ENCODE data around the gene RNF2. TPM values are rescaled to one million over a fixed set of nuclear protein-coding genes. Genes with fewer than 3 reads are reported as not detected.

RNF2 gene
- polyA plus RNA-seq, 1 experiment = 49.4 TPM

- no peaks in the 10 kb centered on the region for H3K27me3 ChIP-seq (ENCODE audit: control insufficient read depth, insufficient read depth, low read length)
- ChIA-PET CTCF (interaction anchor here (0.6 to 2.3 kb wide), 3 partner anchors 112 to 242 kb away, joined by 4 to 7 read pairs (median 7); no protein-coding TSS in a partner anchor), POLR2A (interaction anchor here (1.3 kb wide), 1 partner anchor 241 kb away, joined by 3 read pairs; no protein-coding TSS in a partner anchor)
- H3K9me3 ChIP-seq (ENCODE audit: control insufficient read depth, insufficient read depth, low read length) = no peaks in the 10 kb centered on the region; the same call in 1 of the 2 replicates
- H3K4me3 ChIP-seq (ENCODE audit: low read depth, low read length) = peak overlapping the region; percentile 82
- DNase-seq (ENCODE audit: low read depth, low spot score) = no peak
- H3K27ac ChIP-seq (ENCODE audit: low read depth, low read length) = no peak overlapping the region
- no peak for TF ChIP-seq CTCF (IDR thresholded peaks at IDR 0.05; ENCODE audit: low read depth, low read length)
Observed at GRCh38 chr1:185046668-185047067, 1.3 kb downstream of the RNF2 start.

GRCh38 chr1:185049670-185050069, 4.3 kb downstream of the RNF2 start:
- ChIA-PET POLR2A (no interaction called here), CTCF (no interaction called here)
- no peak overlapping the region for H3K4me3 ChIP-seq (ENCODE audit: low read depth, low read length)
- TF ChIP-seq CTCF (IDR thresholded peaks at IDR 0.05; ENCODE audit: low read depth, low read length) = no peak
- no peak for DNase-seq (ENCODE audit: low read depth, low spot score)
- no peak overlapping the region for H3K27ac ChIP-seq (ENCODE audit: low read depth, low read length)
- H3K9me3 ChIP-seq (ENCODE audit: control insufficient read depth, insufficient read depth, low read length) = peaks cover 5% of the 10 kb centered on the region; the same call in 1 of the 2 replicates
- no peaks in the 10 kb centered on the region for H3K27me3 ChIP-seq (ENCODE audit: control insufficient read depth, insufficient read depth, low read length)

GRCh38 chr1:185050823-185051451, 5.6 kb downstream of the RNF2 start:
- Histone ChIP-seq H3K9me3 (ENCODE audit: control insufficient read depth, insufficient read depth, low read length) (peaks cover 6% of the 10 kb centered on the region; the same call in 1 of the 2 replicates), H3K27ac (ENCODE audit: low read depth, low read length) (no peak overlapping the region), H3K27me3 (ENCODE audit: control insufficient read depth, insufficient read depth, low read length) (no peaks in the 10 kb centered on the region), H3K4me3 (ENCODE audit: low read depth, low read length) (no peak overlapping the region)
- ChIA-PET CTCF (no interaction called here), POLR2A (no interaction called here)
- no peak for TF ChIP-seq CTCF (IDR thresholded peaks at IDR 0.05; ENCODE audit: low read depth, low read length)
- no peak for DNase-seq (ENCODE audit: low read depth, low spot score)

- Histone ChIP-seq H3K4me3 (ENCODE audit: low read depth, low read length) (no peak overlapping the region), H3K27ac (ENCODE audit: low read depth, low read length) (no peak overlapping the region), H3K27me3 (ENCODE audit: control insufficient read depth, insufficient read depth, low read length) (no peaks in the 10 kb centered on the region), H3K9me3 (ENCODE audit: control insufficient read depth, insufficient read depth, low read length) (peaks cover 6% of the 10 kb centered on the region; the same call in 1 of the 2 replicates)
- no peak for DNase-seq (ENCODE audit: low read depth, low spot score)
- POLR2A ChIA-PET = no interaction called here
- CTCF ChIA-PET = interaction anchor here (1.1 kb wide), 1 partner anchor 248 kb away, joined by 3 read pairs; no protein-coding TSS in a partner anchor
- TF ChIP-seq CTCF (IDR thresholded peaks at IDR 0.05; ENCODE audit: low read depth, low read length) = no peak
Observed at GRCh38 chr1:185053204-185053603, 7.8 kb downstream of the RNF2 start.

GRCh38 chr1:185054365-185055060, 9.2 kb downstream of the RNF2 start:
- no peak for TF ChIP-seq CTCF (IDR thresholded peaks at IDR 0.05; ENCODE audit: low read depth, low read length)
- POLR2A ChIA-PET = no interaction called here
- no peak for DNase-seq (ENCODE audit: low read depth, low spot score)
- Histone ChIP-seq H3K27ac (ENCODE audit: low read depth, low read length) (no peak overlapping the region), H3K4me3 (ENCODE audit: low read depth, low read length) (no peak overlapping the region), H3K9me3 (ENCODE audit: control insufficient read depth, insufficient read depth, low read length) (peaks cover 6% of the 10 kb centered on the region; the same call in 1 of the 2 replicates), H3K27me3 (ENCODE audit: control insufficient read depth, insufficient read depth, low read length) (no peaks in the 10 kb centered on the region)
- CTCF ChIA-PET = interaction anchor here (0.7 kb wide), 1 partner anchor 9 kb away, joined by 4 read pairs; the partner anchor contains the start of gene RNF2
